A549 (cell line): ENCODE results near the gene KLRC4.

Experiments
- BCL3 ChIP-seq: fragments of >200 bp; sonication (Bioruptor Twin); formaldehyde crosslinking; IDR thresholded peaks from 3 replicates; pipeline ENCODE4 v1.6.1; 2016
- CHD2 ChIP-seq: fragments of 150-350 bp; IDR thresholded peaks from 2 replicates; pipeline ENCODE4 v1.6.1; 2014; ENCODE audit warnings: low read length; ENCODE audit not compliant: partially characterized antibody
- CTCF ChIP-seq: fragments of >200 bp; sonication (Bioruptor Twin); formaldehyde crosslinking; IDR thresholded peaks from 3 replicates; pipeline ENCODE4 v1.5.1; 2016
- ELK1 ChIP-seq: fragments of 150-350 bp; IDR thresholded peaks from 2 replicates; pipeline ENCODE4 v1.6.1; 2014; ENCODE audit warnings: low read depth, mild to moderate bottlenecking, low read length
- MAFK ChIP-seq: fragments of 450-650 bp; IDR thresholded peaks from 2 replicates; pipeline ENCODE4 v1.6.1; 2014; ENCODE audit not compliant: partially characterized antibody
- MYC ChIP-seq: IDR thresholded peaks from 2 replicates; pipeline ENCODE4 v1.6.1; 2012; ENCODE audit warnings: mild to moderate bottlenecking, inconsistent platforms, low read length, improper control_type of control experiment, borderline replicate concordance
- POLR2A ChIP-seq: IDR thresholded peaks from 2 replicates; pipeline ENCODE4 v1.6.1; 2012; ENCODE audit warnings: mild to moderate bottlenecking, low read length
- RAD21 ChIP-seq, 2 experiments: fragments of >200 bp in 1 of 2; sonication (Bioruptor Twin) in 1 of 2; formaldehyde crosslinking in 1 of 2; IDR thresholded peaks in 1 of 2; conservative IDR thresholded peaks in 1 of 2; 2 replicates in 1 of 2; 3 replicates in 1 of 2; pipeline ENCODE4 v1.6.1; 2012 to 2018; ENCODE audit warnings: inconsistent platforms in 1 of 2
- RCOR1 ChIP-seq: fragments of 150-350 bp; IDR thresholded peaks from 2 replicates; pipeline ENCODE4 v1.6.1; 2014; ENCODE audit warnings: antibody characterized with exemption, low read length, low read depth
- REST ChIP-seq: fragments of 200-600 bp; sonication (generic); IDR thresholded peaks from 2 replicates; pipeline ENCODE4 v1.6.1; 2016; ENCODE audit warnings: antibody characterized with exemption, mild to moderate bottlenecking, moderate library complexity
- SREBF2 ChIP-seq: fragments of 450-650 bp; IDR thresholded peaks from 2 replicates; pipeline ENCODE4 v1.6.1; 2014; ENCODE audit warnings: mild to moderate bottlenecking, moderate library complexity
- TP53 ChIP-seq: fragments of 250-450 bp; sonication (Bioruptor Pico); IDR thresholded peaks from 2 replicates; pipeline ENCODE4 v1.5.0; 2021; ENCODE audit warnings: mild to moderate bottlenecking, moderate library complexity
- ZSCAN20 ChIP-seq: fragments of 250-450 bp; sonication (Bioruptor Pico); IDR thresholded peaks from 2 replicates; pipeline ENCODE4 v1.8.0; 2022; ENCODE audit warnings: mild to moderate bottlenecking, moderate library complexity
- TF ChIP-seq, protein P1 (sequence below): IDR thresholded peaks from 2 replicates; pipeline ENCODE4 v1.6.1; 2012

GRCh38 chr12:10398168-10398567, 11.4 kb downstream of the KLRC4 start:
- TF ChIP-seq CHD2 (no peak), REST (no peak), MYC (no peak), CTCF (no peak), TP53 (CRISPR knock-in tag) (no peak), POLR2A (no peak), ZSCAN20 (no peak), SREBF2 (no peak), ELK1 (no peak), RAD21 (conservative IDR thresholded peaks at IDR 0.05 in 1 of 2, IDR thresholded peaks at IDR 0.05 in 1 of 2) (no peak), BCL3 (no peak), MAFK (no peak), RCOR1 (no peak)
- TF ChIP-seq, protein P1, sequence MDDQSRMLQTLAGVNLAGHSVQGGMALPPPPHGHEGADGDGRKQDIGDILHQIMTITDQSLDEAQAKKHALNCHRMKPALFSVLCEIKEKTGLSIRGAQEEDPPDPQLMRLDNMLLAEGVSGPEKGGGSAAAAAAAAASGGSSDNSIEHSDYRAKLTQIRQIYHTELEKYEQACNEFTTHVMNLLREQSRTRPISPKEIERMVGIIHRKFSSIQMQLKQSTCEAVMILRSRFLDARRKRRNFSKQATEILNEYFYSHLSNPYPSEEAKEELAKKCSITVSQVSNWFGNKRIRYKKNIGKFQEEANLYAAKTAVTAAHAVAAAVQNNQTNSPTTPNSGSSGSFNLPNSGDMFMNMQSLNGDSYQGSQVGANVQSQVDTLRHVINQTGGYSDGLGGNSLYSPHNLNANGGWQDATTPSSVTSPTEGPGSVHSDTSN, result no peak
